GM18508 (cell line): Measurements from ENCODE around the gene EPB41L4B.

Experiments used
- ATAC-seq: cut with Tn5 transposase; IDR thresholded peaks from one replicate; pipeline ENCODE4 v1.9.1; 2021; ENCODE audit warnings: moderate number of reproducible peaks; ENCODE audit not compliant: insufficient read depth, unreplicated experiment

EPB41L4B gene

GRCh38 chr9:109321727-109322126, 868 bp upstream of the EPB41L4B start:
- no peak for ATAC-seq

- ATAC-seq = no peak
These were observed 523 bp downstream of the EPB41L4B start for GRCh38 chr9:109320331-109320741.

GRCh38 chr9:109319626-109320241, 1.1 kb downstream of the EPB41L4B start:
- no peak for ATAC-seq

GRCh38 chr9:109319017-109319625, 1.7 kb downstream of the EPB41L4B start:
- no peak for ATAC-seq

- ATAC-seq = no peak
These were observed 2.7 kb downstream of the EPB41L4B start for GRCh38 chr9:109317979-109318741.

GRCh38 chr9:109317311-109317978, 3.4 kb downstream of the EPB41L4B start:
- ATAC-seq = no peak

GRCh38 chr9:109316207-109316640, 4.6 kb downstream of the EPB41L4B start:
- no peak for ATAC-seq

- ATAC-seq = no peak
These were observed 5.2 kb downstream of the EPB41L4B start for GRCh38 chr9:109315480-109316206.

GRCh38 chr9:109314011-109314531, 6.8 kb downstream of the EPB41L4B start:
- ATAC-seq = no peak

- no peak for ATAC-seq
These were observed 7.5 kb downstream of the EPB41L4B start for GRCh38 chr9:109313351-109313750.

GRCh38 chr9:109312783-109313182, 8.1 kb downstream of the EPB41L4B start:
- ATAC-seq = no peak

- no peak for ATAC-seq
These were observed 9.1 kb downstream of the EPB41L4B start for GRCh38 chr9:109311731-109312130.

- no peak for ATAC-seq
These were observed 9.6 kb downstream of the EPB41L4B start for GRCh38 chr9:109311286-109311685.

- no peak for ATAC-seq
These were observed 10.4 kb downstream of the EPB41L4B start for GRCh38 chr9:109310486-109310901.

GRCh38 chr9:109309282-109309681, 11.6 kb downstream of the EPB41L4B start:
- ATAC-seq = no peak

- no peak for ATAC-seq
These were observed 13.2 kb downstream of the EPB41L4B start for GRCh38 chr9:109307380-109308240.

- no peak for ATAC-seq
These were observed 15.1 kb downstream of the EPB41L4B start for GRCh38 chr9:109305801-109306200.

- no peak for ATAC-seq
These were observed 16.5 kb downstream of the EPB41L4B start for GRCh38 chr9:109304347-109304746.

- no peak for ATAC-seq
These were observed 17.0 kb downstream of the EPB41L4B start for GRCh38 chr9:109303900-109304299.
